Astrocyte (in vitro differentiated cells and primary cell): Measurements from ENCODE around the gene NOG.

Experiments
- CTCF ChIP-seq: IDR thresholded peaks from 2 replicates; pipeline ENCODE4 v1.5.1; 2011; ENCODE audit warnings: low read depth, mild to moderate bottlenecking, inconsistent platforms, low read length, moderate library complexity; ENCODE audit not compliant: insufficient read depth
- EZH2 ChIP-seq: IDR thresholded peaks from 2 replicates; pipeline ENCODE4 v1.6.1; 2012; ENCODE audit warnings: mild to moderate bottlenecking, low read length, inconsistent platforms; ENCODE audit not compliant: insufficient read depth

- TF ChIP-seq CTCF (no peak), EZH2 (no peak)
Observed at GRCh38 chr17:56595108-56595418, 1.6 kb downstream of the NOG start.
